NCI-H2196 treated with DMSO at 0.1 percent for 48 hours (cell line): ENCODE results near the gene GSAP.

Source experiments
- DNase-seq: peaks from one replicate; lab custom pipeline; 2025; ENCODE audit not compliant: unreplicated experiment; lab: John Stamatoyannopoulos, UW

The GSAP gene

GRCh38 chr7:77331938-77332695, 84.0 kb downstream of the GSAP start:
- peak; percentile 72 for DNase-seq

DNA sequence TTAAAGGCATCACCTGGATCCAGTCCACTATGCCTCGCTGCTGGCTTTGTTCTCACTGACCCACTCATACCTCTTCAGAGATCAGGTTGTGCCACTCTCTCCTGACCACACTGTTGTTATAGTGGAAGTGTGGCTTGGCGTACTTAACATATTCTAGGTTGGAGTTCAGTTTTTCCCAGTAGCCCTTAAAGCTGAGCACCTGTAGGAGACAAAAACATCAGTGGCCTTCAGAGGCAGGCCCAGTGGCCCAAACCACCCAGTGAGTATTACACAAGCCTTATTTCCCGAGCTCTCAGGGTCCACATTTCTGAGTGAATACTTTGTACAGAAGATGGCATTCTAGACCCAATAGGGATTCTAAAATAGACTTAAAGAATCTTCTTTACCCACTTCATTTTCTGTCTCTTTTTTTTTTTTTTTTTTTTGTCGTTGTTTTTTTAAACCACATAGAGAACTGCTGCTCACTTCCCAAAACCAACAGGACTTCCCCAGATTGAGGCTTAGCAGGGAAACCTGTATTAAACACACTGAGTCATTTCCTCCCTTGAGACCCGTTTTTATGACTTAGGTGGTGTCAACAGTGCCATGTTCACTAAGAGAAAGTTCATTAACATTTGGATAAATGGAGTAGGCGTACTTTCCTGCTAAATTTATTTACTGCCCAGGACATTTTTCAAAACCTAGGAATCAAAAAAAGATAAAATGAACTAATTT, 85.8 kb downstream of the GSAP start:
- DNase-seq = no peak

DNA sequence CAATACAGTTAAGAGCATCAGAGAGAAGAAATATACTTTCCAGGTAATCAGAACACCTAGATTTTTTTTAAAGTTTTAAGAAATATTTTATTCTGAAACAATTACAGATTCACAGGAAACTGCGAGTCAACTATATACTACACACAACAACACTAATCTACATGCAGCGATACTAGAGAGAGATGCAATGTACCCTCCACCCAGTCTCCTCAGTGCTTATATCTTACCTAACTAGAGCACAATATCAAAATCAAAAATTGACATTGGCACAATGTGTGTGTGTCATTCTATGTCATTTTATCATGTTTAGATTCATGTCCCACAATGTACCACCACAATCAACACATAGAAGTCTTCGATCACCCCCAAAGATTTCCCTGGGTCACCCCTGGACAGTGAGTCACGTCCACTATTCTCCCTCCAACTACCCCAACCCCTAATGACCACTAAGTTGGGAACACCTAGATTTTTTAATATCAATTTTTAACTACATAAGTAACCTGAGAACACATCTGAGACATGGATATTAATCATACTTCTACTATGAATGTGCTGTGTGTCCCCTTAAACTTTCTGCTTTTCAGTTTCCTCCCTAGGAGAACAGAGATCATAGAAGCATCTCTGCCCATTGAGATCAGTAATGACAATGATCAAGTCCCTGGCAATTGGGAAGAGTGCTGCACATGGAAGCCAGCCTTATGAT, 86.5 kb downstream of the GSAP start:
- DNase-seq = no peak

- no peak for DNase-seq
Measured at GRCh38 chr7:77328669-77329068, 87.5 kb downstream of the GSAP start.

GRCh38 chr7:77327932-77328628, 88.1 kb downstream of the GSAP start:
- DNase-seq = no peak

DNA sequence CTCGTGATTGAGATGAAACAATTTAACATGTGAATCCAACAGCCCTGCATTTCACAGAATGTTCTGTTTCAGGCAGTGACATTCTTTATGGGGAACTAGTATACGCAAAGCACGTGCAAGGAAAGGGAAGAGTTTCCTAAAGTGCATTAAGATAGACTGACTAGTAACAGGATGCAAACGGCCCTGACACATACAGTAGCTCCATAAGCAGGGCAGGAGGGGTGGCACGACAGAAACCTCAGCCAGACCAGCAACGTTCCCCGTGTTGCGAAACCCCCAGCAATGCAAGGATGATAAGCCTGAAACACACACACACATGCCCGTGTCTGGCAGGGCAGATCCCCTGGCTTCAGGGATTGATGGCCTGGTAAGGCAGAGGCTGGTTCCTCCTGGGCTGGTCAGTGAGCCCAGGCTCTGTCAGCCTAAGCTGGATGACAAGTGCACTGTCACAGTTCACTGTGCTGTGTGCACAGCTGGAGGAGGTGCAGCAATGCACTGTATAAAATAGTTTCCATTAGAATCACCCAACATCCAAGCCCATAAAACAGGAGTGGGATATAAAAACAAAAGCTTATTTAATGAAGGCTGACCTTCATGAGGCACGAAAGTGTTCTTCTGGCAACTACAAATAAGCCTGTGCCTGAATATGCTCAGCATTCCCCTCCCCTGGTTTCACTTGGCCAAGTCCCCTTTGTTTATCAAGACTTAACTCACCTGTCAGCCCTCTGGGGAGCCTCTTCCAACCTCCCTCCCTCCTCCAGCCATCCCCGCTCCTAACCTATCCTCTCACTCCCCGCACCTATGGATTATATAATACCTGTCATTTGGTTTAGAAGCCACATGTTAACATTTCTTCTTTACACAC, 88.8 kb downstream of the GSAP start:
- DNase-seq = no peak

GRCh38 chr7:77326131-77326530, 90.0 kb downstream of the GSAP start:
- no peak for DNase-seq

GRCh38 chr7:77321300-77321699, 94.8 kb downstream of the GSAP start:
- no peak for DNase-seq

DNA sequence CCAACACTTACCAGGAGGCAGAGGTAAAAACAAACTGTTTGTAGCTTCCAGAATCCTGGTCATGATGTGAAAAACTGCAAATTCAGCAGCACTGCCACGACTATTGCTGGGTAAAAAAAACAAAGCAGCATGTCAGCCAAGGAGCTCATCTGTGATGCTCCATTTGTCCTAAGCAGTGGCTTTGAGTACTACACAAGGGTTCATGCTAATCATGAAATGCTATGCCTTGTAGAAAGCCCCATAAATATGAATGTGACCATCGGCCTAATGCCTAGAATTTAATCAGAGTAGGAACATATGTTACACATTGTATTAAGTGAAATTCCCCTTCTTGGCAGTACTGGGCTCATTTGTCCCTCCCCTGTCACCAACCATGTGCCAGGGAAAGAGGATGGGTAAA, 95.4 kb downstream of the GSAP start:
- DNase-seq = no peak

GRCh38 chr7:77320137-77320536, 96.0 kb downstream of the GSAP start:
- no peak for DNase-seq

DNA sequence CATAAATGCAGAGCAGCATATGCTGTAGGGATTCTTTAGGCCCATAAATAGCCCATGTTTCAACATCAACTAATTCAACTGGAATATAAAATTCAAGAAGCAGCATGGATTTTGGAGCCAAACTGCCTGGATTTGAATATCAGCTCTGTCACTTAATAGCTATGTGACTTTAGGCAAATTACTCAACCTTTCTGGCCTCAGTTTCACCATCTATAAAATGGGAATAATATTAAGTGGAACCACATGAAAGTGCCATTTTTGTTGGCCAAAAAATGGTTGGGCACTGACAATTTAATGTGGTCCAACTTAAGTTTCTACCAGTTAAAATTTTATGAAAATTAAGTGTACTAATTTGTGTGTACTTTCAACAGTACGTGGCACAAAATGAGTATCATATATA, 98.1 kb downstream of the GSAP start:
- DNase-seq = no peak

DNA sequence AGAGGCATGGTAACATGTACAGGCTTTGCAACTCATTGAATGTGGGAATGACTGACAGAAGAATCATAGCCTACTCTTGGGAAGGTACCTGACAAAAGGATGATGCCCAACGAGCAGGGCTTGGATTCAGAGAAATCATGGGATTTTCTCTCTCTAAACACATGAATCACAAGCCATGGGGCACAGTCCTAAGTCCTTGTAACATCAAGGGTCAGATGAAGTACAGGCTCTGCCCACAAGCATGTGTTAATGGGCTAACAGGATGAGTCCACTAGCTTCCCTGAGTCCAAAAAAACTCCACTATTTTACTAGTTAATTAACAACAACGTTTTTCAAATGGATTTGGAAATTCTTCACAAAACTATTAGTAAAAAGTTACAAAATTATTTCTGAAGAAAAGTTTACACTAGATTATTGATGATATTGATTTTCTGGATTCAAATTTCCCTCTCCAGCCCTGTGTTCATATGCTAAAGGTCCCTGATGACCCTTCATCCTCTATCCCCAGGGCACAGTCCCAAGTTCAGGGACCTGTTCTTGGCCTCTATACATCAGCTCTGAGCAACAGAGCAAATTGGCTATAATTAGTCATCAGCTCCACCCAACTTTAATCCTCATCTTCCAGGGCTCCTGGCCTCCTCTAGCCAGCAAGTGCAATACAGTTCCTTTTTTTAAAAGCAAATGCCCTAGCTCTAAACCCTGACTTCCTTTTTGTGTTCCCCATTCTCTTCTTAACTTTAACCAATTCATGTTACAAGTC, 99.8 kb downstream of the GSAP start:
- DNase-seq = no peak

GRCh38 chr7:77315182-77315591, 101.0 kb downstream of the GSAP start:
- no peak for DNase-seq

DNA sequence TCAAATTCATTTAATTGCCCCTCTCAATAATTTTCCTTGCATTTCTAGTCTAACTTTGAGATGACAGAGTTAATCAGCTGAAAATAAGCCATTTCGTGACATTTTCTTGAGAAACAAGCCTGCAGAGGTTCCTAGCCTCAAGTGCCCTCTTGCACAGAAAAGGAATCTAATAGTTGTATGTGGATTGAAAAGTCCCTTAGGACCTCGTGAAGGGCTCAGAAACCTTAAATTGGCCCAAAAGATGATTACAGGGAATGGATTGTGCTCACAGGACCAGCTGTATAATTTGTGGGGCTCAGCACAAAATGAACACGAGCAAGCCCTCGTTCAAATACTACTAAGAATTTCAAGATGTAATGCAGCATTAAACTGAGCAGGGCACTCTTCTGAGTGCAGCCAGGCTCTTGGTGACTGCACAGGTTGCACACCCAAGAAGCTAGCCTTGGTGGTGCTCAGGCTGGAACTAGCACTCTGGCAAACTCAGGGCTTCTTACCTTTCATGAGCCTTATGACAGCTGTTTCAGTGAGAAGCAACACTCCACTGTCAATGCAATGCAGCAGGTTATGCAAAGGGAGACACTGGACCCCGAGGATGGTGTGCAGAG, 102.2 kb downstream of the GSAP start:
- DNase-seq = no peak

- DNase-seq = no peak
Measured at GRCh38 chr7:77313085-77313484, 103.1 kb downstream of the GSAP start.

DNA sequence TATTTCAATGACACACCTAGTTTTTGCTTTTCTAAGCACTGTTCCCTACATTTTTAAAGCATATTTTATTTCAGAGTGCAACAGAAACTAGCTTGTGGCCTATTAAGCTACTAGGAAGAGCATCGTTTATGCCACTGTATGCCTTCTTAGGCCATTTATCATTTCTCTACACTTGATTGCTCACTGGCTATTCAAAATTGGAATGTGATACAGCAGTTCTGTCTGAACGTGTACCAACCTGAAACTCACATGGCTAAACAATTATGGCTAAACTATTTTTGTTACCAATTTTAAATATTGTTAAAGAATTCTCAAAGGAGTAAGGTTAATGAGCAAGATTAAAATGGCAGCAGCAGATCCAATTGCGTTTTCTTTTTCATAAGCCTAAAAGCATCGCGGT, 105.2 kb downstream of the GSAP start:
- DNase-seq = no peak

DNA sequence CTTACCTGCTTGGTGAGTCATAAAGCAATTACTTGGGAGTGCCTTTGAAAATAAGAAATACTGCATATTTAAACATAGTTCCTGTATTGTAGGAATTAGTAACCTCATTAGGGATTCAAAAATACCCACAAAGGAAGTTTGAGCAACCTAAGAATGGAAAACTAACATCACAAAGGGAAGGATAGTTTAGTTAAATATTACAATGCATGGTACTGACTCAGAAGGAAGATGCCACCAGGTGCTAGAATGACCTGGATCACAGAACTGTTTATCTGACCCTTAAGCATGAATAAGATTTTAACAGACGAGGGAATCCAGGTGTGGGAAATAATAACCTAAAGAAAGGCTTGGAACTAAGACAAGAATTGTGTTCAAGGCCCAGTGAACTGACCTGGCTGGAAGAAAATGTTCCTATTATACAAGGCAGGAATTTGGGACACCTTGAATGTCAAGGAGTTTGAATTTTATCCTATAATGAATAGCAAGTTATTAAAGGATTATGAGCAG, 106.4 kb downstream of the GSAP start:
- no peak for DNase-seq

DNA sequence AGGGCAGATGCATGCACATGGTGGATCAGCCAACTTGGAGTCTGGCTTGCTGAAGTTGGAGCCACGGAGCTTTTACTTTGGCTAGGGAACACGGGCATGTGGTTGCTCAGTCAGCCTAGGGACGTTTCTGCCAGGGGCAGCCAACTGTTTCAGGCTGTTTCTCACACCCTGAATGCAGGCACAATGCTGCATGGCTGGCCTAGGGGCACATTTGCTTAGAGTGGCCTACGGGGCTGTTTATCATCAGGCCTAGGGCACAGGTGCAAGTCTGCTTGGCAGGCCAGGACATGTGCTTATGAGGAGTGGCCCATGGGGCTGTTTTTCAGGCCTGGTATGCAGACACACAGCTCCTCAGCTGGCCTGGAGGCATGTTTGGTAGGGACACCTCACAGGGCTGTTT, 107.4 kb downstream of the GSAP start:
- DNase-seq = no peak
